HepG2 (cell line): ENCODE data around the gene R3HCC1L. TPM values are rescaled to one million over a fixed set of nuclear protein-coding genes. Genes with fewer than 3 reads are reported as not detected.

Experiments used
- ATAC-seq: fragments of 200-7000 bp; cut with Tn5 transposase; 3 replicates; pipeline ENCODE4 v1.9.1; 2020; ENCODE audit warnings: mild to moderate bottlenecking, moderate library complexity
- BruUV-seq: library from RNA; stranded (reverse); fragments of 400-500 nt; replicated peaks from 2 replicates; lab custom pipeline; 2021; lab: Mats Ljungman, UMichigan
- CTCF ChIA-PET: fragments of 300-600 bp; formaldehyde crosslinking; extraction: SDS; loops from one replicate; lab custom pipeline; 2021; ENCODE audit warnings: low total read pairs, inconsistent platforms, low intra/inter-chr PET ratio; lab: Yijun Ruan, JAX
- POLR2A ChIA-PET: fragments of 350-600 bp; sonication (Branson Sonifier 250); formaldehyde crosslinking; loops from one replicate; lab custom pipeline; 2020; ENCODE audit warnings: antibody characterized with exemption, inconsistent platforms; lab: Yijun Ruan, JAX
- DNase-seq: peaks from one replicate; pipeline ENCODE4 v3.0.0-alpha.2; 2015; ENCODE audit warnings: low spot score
- FAIRE-seq: peaks from 3 replicates; lab custom pipeline; 2011; peaks lifted over from hg19 to GRCh38; lab: Jason Lieb, UNC
- H2AFZ ChIP-seq: one replicate; pipeline ENCODE4 v1.6.1; 2011; ENCODE audit warnings: low read length, inconsistent platforms
- H3K27ac ChIP-seq: fragments of 300-600 bp; 3 replicates; pipeline ENCODE4 v1.8.0; 2011; ENCODE audit warnings: mixed run types, mild to moderate bottlenecking, mixed read lengths, low read length, inconsistent platforms; ENCODE audit not compliant: insufficient read depth; ENCODE audit errors: extremely low read length
- H3K27me3 ChIP-seq, 2 experiments: fragments of 200-600 bp in 1 of 2; 2 replicates in 1 of 2; 3 replicates in 1 of 2; pipeline versions ENCODE4 v1.6.0 to v1.8.0; 2011; ENCODE audit warnings: low read length in 2 of 2, mild to moderate bottlenecking in 2 of 2, moderate library complexity in 2 of 2, inconsistent platforms in 1 of 2; ENCODE audit not compliant: insufficient read depth in 2 of 2, control insufficient read depth in 1 of 2
- H3K36me3 ChIP-seq, 2 experiments: fragments of 200-600 bp in 1 of 2; replicated peaks in 1 of 2; 2 replicates in 1 of 2; 3 replicates in 1 of 2; pipeline versions ENCODE4 v1.5.1 to v1.8.0; 2011; ENCODE audit warnings: low read length in 2 of 2, inconsistent platforms in 1 of 2; ENCODE audit not compliant: insufficient read depth in 2 of 2, control insufficient read depth in 1 of 2
- H3K4me1 ChIP-seq: 2 replicates; pipeline ENCODE4 v1.5.1; 2012; ENCODE audit warnings: low read length, inconsistent platforms; ENCODE audit not compliant: insufficient read depth
- H3K4me2 ChIP-seq: 2 replicates; pipeline ENCODE4 v1.6.0; 2011; ENCODE audit warnings: low read depth, low read length, inconsistent platforms
- H3K4me3 ChIP-seq, 3 experiments: fragments of 200-600 bp in 1 of 3; sonication (generic), shearing (Covaris generic) in 1 of 3; replicated peaks in 1 of 3; 2 replicates each; pipeline ENCODE4 v1.5.1; 2011 to 2016; ENCODE audit warnings: low read length in 3 of 3, inconsistent platforms in 2 of 3, low read depth in 2 of 3, mild to moderate bottlenecking in 2 of 3, control low read depth in 1 of 3, mixed read lengths in 1 of 3; ENCODE audit not compliant: insufficient read depth in 1 of 3
- H3K79me2 ChIP-seq: one replicate; pipeline ENCODE4 v1.6.1; 2011; ENCODE audit warnings: low read length, inconsistent platforms; ENCODE audit not compliant: insufficient read depth
- H3K9ac ChIP-seq: 2 replicates; pipeline ENCODE4 v1.6.0; 2011; ENCODE audit warnings: mild to moderate bottlenecking, low read depth, low read length, inconsistent platforms; ENCODE audit not compliant: insufficient read depth
- H3K9me3 ChIP-seq: 2 replicates; pipeline ENCODE4 v1.5.1; 2012; ENCODE audit warnings: mild to moderate bottlenecking, low read length
- H4K20me1 ChIP-seq: 2 replicates; pipeline ENCODE4 v1.6.0; 2011; ENCODE audit warnings: inconsistent platforms, mild to moderate bottlenecking, low read length, moderate library complexity; ENCODE audit not compliant: insufficient read depth
- ATAD3A ChIP-seq: sonication (generic); formaldehyde crosslinking; IDR thresholded peaks from 2 replicates; pipeline ENCODE4 v1.4.0; 2020; ENCODE audit warnings: missing genetic modification reagents
- CC2D1A ChIP-seq: sonication (generic); formaldehyde crosslinking; IDR thresholded peaks from 2 replicates; pipeline ENCODE4 v1.8.1; 2023; ENCODE audit warnings: mild to moderate bottlenecking, missing genetic modification reagents
- IKZF4 ChIP-seq: sonication (generic); formaldehyde crosslinking; IDR thresholded peaks from 2 replicates; pipeline ENCODE4 v1.5.1; 2020; ENCODE audit warnings: borderline replicate concordance, mild to moderate bottlenecking, low read depth, missing genetic modification reagents; ENCODE audit errors: not compliant biosample characterization
- KLF6 ChIP-seq: IDR thresholded peaks from 2 replicates; pipeline ENCODE4 v1.8.0; 2016; ENCODE audit warnings: missing biosample characterization, missing genetic modification reagents
- XRCC5 ChIP-seq: fragments of 200-400 bp; formaldehyde crosslinking; optimal IDR thresholded peaks from 2 replicates; pipeline ENCODE3; 2017; ENCODE audit warnings: mild to moderate bottlenecking, low read length
- ZNF543 ChIP-seq: sonication (generic); formaldehyde crosslinking; IDR thresholded peaks from 2 replicates; pipeline ENCODE4 v1.4.0; 2020; ENCODE audit warnings: mild to moderate bottlenecking, missing genetic modification reagents
- WGBS: methylation state at CpG from one replicate; pipeline ENCODE4 v1.1.6; 2017; ENCODE audit warnings: low lambda C conversion rate; 5-methylcytosine and 5-hydroxymethylcytosine counted together
- in situ Hi-C: cut with HindIII; loops from 2 replicates; pipeline ENCODE4 v1.10.0; 2017; ENCODE audit warnings: low pct_unique_long_range_greater_than_20kb; ENCODE audit not compliant: extremely low pct_ligation_motif_present
- intact Hi-C: fragments of 100-400 bp; cut with micrococcal nuclease; formaldehyde crosslinking; loops from one replicate; pipeline ENCODE4 v1.10.0; 2022; ENCODE audit not compliant: unreplicated experiment
- polyA plus RNA-seq, 8 experiments: library from polyadenylated mRNA; depleted of rRNA in 3 of 8; stranded (reverse) in 7 of 8; unstranded in 1 of 8; fragments of >200 nt; fragmentation: Illumina TruSeq in 4 of 8; extraction: Trizol in 4 of 8; gene quantifications; 2 replicates each; pipeline versions ENCODE4 v1.2.1 to v1.2.3, GENCODE V29; 2011 to 2016; ENCODE audit warnings: low read depth in 4 of 8, missing spikeins in 1 of 8, mixed read lengths in 1 of 8; ENCODE audit not compliant: insufficient read depth in 1 of 8
- total RNA-seq, 5 experiments: library from RNA; depleted of rRNA; stranded (reverse); fragments of >200 nt; fragmentation: Illumina TruSeq; extraction: Trizol; gene quantifications; 2 replicates each; pipeline ENCODE4 v1.2.3, GENCODE V29; 2016; ENCODE audit warnings: low read depth in 1 of 5
- TF ChIP-seq, protein P1 (sequence below): IDR thresholded peaks from 2 replicates; pipeline ENCODE4 v1.6.1; 2016; ENCODE audit warnings: low read depth, missing genetic modification reagents, missing compliant biosample characterization
- TF ChIP-seq, protein P2 (sequence below): sonication (generic); formaldehyde crosslinking; IDR thresholded peaks from 2 replicates; pipeline ENCODE4 v1.5.1; 2020; ENCODE audit warnings: mild to moderate bottlenecking, missing genetic modification reagents

R3HCC1L gene
- total and polyA plus RNA-seq, 2 of the 13 experiments (the other 11 are each of a cell fraction or from before 2014, with no cell fraction given) = 6.5 to 12.2 TPM

DNA sequence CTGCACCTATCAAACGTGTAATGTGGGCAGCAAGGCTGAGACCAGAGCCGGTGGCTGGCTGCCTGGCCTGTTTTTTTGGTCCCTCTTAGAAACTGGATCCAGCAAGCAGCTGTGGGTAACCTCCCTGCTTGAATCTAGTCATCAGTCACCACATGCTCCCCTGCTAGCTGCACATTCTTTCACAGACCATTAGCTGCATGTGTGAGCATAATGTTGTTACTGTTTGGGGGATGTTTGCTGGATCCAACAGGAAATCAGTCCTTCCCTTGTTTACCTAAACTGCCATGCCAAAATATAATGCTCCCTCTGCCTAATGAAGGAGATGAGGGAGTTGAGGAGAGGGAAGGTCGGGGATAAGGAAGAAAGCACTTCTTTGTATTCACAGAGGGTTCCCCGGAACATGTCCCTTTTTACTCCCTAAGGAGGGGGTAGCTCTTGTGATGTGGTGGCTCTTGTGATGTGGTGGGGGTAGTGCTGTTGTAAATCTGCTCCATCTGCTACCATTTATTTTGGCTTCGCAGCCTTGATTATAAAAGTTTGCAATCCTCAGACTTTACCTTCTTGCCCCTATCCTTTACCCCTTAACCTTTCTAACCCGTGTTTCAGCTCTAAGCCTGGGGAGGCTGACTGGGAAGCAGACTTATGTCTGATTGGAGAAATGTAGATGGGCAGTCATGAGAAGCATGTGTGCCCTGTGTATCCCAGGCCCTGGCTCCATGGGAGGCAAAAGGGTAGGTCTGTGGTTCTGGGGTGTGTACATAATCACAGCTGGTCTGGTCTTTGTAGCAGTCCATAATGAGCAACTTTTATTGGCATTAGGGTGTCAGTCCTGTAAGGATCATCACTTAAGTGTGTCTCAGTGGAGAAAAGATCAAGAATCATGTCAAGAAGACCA is 112.7 kb downstream of the R3HCC1L start:
- no peak overlapping the region for H3K27ac ChIP-seq
- in situ Hi-C loops = loop anchor here (10.0 kb wide), 1 partner anchor 58 kb away; no protein-coding TSS in a partner anchor
- peaks cover 12 to 36% of the 10 kb centered on the region in 2 experiments for H3K36me3 ChIP-seq
- H2AFZ ChIP-seq = no peak overlapping the region
- FAIRE-seq (no peak), ATAC-seq (no peak), DNase-seq (no peak)
- no TSS peak for BruUV-seq
- CTCF ChIA-PET = no interaction called here
- no peak overlapping the region for H3K4me3 ChIP-seq
- H3K27me3 ChIP-seq = no peaks in the 10 kb centered on the region
- H3K4me1 ChIP-seq = peaks cover 22% of the 10 kb centered on the region
- TF ChIP-seq ATAD3A (CRISPR knock-in tag) = no peak
- POLR2A ChIA-PET = no interaction called here
- intact Hi-C loops = no loop called here
- H4K20me1 ChIP-seq = no peaks in the 10 kb centered on the region
- H3K79me2 ChIP-seq = no peaks in the 10 kb centered on the region
- 93% methylated on average over 6 of the region's 6 CpGs for WGBS
- no peaks in the 10 kb centered on the region for H3K9me3 ChIP-seq
- H3K9ac ChIP-seq = no peak overlapping the region
- H3K4me2 ChIP-seq = no peak overlapping the region

DNA sequence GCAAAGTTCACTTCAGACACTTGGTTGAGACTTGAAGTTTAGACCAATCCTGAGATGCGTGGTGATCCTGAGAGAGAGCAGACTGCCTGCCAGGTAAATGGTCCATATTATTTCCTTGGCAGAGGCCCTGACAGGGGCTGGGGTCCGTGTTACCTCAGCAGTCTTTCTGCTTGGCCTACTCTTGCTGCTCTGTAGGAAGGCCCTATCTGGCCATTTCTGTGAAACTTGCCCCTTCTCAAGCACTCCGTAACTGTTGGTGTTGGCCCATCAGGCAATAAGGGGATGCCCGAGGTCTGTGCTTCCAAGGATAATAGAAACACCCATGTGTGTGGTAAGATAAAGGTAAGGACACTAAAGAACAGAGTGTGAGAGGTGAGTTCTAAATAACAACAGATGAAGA is 113.6 kb downstream of the R3HCC1L start:
- DNase-seq (no peak), FAIRE-seq (no peak), ATAC-seq (no peak)
- BruUV-seq = no TSS peak
- Histone ChIP-seq H3K27me3 (no peaks in the 10 kb centered on the region), H3K4me2 (no peak overlapping the region), H3K4me3 (no peak overlapping the region), H3K9me3 (no peaks in the 10 kb centered on the region), H3K4me1 (peaks cover 22% of the 10 kb centered on the region), H3K27ac (no peak overlapping the region), H3K36me3 (peaks cover 12 to 36% of the 10 kb centered on the region in 2 experiments), H4K20me1 (no peaks in the 10 kb centered on the region), H3K79me2 (no peaks in the 10 kb centered on the region), H2AFZ (no peak overlapping the region), H3K9ac (no peak overlapping the region)
- WGBS = 100% methylated on average over 4 of the region's 4 CpGs
- in situ Hi-C loops (loop anchor here (10.0 kb wide), 1 partner anchor 57 kb away; no protein-coding TSS in a partner anchor), intact Hi-C loops (no loop called here)
- CTCF ChIA-PET = no interaction called here
- POLR2A ChIA-PET = interaction anchor here (2.0 kb wide), 1 partner anchor 20 kb away, joined by 8 read pairs; the partner anchor contains the start of gene LOXL4
- no peak for TF ChIP-seq KLF6 (CRISPR knock-in tag)
- no peak for TF ChIP-seq IKZF4 (CRISPR knock-in tag)
- TF ChIP-seq ZNF543 = no peak
- TF ChIP-seq, protein P1, sequence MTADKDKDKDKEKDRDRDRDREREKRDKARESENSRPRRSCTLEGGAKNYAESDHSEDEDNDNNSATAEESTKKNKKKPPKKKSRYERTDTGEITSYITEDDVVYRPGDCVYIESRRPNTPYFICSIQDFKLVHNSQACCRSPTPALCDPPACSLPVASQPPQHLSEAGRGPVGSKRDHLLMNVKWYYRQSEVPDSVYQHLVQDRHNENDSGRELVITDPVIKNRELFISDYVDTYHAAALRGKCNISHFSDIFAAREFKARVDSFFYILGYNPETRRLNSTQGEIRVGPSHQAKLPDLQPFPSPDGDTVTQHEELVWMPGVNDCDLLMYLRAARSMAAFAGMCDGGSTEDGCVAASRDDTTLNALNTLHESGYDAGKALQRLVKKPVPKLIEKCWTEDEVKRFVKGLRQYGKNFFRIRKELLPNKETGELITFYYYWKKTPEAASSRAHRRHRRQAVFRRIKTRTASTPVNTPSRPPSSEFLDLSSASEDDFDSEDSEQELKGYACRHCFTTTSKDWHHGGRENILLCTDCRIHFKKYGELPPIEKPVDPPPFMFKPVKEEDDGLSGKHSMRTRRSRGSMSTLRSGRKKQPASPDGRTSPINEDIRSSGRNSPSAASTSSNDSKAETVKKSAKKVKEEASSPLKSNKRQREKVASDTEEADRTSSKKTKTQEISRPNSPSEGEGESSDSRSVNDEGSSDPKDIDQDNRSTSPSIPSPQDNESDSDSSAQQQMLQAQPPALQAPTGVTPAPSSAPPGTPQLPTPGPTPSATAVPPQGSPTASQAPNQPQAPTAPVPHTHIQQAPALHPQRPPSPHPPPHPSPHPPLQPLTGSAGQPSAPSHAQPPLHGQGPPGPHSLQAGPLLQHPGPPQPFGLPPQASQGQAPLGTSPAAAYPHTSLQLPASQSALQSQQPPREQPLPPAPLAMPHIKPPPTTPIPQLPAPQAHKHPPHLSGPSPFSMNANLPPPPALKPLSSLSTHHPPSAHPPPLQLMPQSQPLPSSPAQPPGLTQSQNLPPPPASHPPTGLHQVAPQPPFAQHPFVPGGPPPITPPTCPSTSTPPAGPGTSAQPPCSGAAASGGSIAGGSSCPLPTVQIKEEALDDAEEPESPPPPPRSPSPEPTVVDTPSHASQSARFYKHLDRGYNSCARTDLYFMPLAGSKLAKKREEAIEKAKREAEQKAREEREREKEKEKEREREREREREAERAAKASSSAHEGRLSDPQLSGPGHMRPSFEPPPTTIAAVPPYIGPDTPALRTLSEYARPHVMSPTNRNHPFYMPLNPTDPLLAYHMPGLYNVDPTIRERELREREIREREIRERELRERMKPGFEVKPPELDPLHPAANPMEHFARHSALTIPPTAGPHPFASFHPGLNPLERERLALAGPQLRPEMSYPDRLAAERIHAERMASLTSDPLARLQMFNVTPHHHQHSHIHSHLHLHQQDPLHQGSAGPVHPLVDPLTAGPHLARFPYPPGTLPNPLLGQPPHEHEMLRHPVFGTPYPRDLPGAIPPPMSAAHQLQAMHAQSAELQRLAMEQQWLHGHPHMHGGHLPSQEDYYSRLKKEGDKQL (CRISPR knock-in tag) = no peak
- TF ChIP-seq XRCC5 = no peak
- TF ChIP-seq, protein P2, sequence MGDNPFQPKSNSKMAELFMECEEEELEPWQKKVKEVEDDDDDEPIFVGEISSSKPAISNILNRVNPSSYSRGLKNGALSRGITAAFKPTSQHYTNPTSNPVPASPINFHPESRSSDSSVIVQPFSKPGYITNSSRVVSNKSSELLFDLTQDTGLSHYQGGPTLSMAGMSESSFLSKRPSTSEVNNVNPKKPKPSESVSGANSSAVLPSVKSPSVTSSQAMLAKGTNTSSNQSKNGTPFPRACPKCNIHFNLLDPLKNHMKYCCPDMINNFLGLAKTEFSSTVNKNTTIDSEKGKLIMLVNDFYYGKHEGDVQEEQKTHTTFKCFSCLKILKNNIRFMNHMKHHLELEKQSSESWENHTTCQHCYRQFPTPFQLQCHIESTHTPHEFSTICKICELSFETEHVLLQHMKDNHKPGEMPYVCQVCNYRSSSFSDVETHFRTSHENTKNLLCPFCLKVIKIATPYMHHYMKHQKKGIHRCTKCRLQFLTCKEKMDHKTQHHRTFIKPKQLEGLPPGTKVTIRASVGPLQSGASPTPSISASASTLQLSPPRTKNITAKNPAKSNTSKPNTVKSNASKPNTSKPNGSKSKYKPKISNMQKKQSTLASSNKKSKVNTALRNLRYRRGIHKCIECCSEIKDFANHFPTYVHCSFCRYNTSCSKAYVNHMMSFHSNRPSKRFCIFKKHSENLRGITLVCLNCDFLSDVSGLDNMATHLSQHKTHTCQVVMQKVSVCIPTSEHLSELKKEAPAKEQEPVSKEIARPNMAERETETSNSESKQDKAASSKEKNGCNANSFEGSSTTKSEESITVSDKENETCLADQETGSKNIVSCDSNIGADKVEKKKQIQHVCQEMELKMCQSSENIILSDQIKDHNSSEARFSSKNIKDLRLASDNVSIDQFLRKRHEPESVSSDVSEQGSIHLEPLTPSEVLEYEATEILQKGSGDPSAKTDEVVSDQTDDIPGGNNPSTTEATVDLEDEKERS (CRISPR knock-in tag) = no peak
- TF ChIP-seq CC2D1A (CRISPR knock-in tag) = no peak
